GM11168 (cell line): ENCODE measurements around the gene RUNX2.

Experiments
- in situ Hi-C: fragments of 300-500 bp; cut with MboI; formaldehyde crosslinking; loops from one replicate; pipeline ENCODE4 v1.12.0; 2022; ENCODE audit warnings: low sequenced_read_pairs; ENCODE audit not compliant: unreplicated experiment

The RUNX2 gene

DNA sequence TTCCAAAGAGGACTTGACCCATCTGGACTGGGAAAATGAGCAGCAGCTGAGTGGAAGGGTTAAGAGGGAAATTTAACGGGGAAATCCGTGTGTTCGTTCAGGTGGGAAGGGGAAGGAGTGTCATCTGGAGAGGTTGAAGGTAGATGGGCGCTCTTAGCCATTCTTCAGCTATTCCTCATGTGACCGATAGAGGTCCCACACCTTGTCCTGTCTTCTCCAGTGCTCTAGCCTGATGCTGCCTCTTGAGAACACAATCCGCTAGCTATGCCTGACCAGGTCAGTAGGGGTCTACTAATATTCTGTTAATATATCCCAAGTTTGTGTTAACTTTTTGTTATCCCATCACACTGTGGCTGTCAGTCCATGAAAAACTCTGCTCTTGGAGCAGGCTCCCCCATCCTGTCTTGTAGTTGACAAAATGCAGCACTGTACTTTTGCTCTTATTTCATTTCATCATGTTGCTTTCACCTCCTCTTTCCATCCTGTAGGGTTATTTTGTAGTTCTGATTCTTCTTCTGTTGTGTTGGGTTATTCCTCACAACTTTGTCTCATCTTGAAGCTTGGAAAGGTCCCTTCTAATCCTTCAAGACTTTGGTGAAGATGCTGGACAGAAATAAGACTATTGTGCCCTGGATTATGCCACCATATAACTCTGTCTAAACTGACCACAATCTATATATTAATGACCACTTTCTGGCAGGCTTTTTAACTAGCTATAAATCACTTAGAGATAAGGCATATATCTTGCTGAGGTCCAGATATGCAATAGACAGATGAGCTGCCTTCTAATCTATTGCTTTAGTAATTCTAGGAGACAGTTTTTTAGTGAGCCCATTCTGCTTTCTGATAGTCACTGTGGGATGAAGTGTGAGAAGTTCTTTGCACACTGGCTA, 173.0 kb downstream of the RUNX2 start:
- in situ Hi-C loops = no loop called here

DNA sequence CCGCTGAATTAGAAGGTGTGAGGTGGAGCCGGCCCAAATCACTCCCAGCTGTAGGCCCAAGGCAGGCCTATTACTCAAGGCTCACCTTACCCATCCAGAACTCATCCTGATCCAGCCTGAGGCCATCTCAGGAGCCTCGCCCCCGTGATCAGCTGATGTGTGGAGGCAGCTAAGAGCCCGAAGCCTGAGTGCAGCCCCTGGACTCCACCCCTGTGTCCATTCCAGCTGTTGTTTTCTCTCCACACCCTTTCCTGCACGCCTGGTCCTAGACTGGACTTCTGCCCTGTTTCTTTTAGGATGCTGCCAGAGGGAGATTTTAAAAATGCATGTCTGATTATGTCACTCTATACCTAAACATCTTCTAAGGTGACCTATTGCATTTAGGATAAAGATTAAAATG, 174.3 kb downstream of the RUNX2 start:
- in situ Hi-C loops = no loop called here

DNA sequence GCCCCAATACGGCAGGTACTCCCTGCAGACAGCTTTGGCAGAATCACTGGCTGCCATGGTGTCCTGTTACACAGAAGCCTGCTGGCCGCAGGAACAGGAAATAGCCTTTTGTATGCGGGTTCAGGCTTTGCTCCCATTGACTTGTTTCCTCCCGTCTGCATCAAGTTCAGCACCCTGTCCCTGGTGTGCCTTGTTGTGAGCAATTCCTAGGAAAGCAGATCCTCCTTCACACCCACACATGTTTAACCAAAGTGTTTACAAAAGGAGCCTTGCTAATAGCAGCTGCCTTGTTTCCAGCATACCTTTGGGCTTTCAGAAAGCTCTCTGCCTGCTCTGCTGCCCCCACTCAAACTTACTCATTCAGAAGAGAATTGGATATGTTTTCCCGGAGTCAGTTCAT, 176.8 kb downstream of the RUNX2 start:
- in situ Hi-C loops = no loop called here

DNA sequence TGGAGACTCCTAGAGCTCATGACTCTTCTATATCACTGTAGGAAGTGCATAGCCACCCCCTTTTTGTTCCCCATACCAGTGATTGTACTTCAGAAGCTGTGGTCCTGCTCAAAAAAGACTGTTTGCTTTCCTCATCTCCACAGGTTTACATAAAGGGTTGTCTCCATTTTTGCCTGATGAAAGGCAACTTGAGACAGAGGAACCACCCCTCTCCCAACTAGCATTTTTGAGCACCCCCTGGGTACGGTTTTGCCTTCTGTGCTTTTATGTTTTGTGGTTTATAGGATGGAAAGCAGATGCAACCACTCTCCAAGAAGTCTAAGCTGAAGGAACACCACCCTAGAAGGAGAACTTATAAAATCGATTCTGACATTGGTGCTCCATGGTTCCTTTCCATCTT, 177.3 kb downstream of the RUNX2 start:
- in situ Hi-C loops = no loop called here

DNA sequence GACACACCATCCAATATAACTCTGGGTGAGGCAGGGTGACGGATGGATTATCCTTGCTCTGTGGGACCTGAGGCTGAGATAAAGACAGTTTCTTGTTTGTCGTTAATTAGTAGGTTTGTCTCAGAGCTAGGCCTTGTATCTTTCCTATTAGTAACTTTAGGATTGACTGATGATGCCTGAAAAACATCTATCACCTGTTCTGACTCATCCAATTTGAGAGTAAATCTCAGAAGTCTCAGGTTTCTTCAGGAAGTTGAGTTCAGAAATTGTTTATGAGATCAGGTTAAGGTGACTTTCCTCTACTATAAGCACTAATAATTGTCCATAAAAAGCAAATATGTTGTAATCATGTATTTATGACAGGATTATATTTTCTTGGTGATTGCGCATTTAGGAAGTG, 179.1 kb downstream of the RUNX2 start:
- in situ Hi-C loops = no loop called here

DNA sequence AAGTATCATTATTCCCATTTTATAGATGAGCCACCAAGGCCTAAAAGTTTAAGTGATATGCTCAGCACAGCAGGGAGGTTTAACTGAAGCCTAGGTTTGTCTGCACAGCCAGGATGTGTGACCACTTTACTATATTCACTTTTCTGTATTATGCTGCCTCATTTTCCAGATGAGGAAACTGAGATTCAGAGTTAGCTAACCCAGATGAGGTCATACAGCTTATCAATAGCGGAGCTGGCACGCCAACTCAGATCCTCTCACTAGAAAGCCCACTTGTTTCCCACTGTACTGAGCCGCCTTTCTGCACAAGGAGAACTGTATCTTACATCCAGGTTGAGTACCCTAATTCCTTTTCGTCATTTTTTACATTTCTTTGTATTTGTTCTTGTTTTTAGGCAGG, 181.3 kb downstream of the RUNX2 start:
- in situ Hi-C loops = no loop called here

DNA sequence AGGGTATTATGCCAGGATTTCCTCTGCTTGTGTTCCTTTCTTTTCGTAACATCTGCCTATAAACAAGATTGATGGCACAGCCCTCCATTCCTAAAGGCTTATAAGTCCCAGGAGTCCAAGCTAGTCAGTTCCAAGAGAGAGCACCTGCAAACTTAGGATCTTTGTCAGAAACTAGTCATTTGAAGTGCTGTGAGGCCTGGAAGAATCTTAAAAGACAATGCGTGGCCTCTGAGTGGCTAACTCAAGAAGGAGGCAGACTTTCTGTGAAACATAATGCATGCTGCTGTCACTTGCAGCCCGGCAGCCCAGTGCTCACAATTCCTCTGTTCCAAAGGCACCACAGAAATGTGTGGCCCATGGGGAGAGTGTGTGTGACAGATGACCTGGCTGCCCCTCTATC, 184.6 kb downstream of the RUNX2 start:
- in situ Hi-C loops = no loop called here

DNA sequence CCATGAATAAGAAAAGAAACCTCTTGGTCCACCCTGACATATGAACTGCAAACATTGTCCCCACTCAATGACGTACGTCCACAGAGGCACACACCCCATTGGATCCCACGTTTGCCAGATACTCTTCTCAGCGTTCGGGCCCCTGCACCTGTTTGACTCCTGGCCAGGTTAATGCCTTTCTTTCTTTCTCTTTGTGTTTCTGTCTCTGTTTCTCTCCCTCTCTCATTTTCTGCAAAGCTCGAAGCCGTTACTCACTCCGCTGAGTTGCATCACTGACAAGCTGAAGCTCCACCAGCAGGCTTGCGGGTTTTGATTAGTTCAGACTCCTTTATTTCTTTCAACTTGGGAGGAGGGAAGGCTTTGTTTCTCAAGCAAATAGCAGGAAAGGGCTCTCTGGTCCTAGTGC, 185.1 kb downstream of the RUNX2 start:
- in situ Hi-C loops = no loop called here

DNA sequence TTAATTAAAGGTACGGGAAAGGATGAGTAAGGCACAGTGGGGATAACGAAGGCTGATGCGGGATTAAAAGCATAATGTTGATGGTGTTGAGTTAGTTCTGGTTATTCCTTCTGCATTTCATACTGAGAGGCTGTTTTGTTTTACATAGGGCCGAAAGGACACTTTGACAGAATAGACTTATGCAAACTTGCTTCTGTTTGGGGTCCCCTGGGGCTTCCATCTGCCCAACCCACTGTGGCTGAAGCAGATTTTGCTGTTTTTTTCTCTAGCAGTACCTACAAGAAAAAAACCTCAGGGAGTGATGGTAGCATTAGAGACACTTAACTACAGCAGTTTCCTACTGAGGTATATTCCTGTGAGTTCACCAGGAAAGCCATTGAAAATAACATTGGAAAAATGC, 185.7 kb downstream of the RUNX2 start:
- in situ Hi-C loops = no loop called here

DNA sequence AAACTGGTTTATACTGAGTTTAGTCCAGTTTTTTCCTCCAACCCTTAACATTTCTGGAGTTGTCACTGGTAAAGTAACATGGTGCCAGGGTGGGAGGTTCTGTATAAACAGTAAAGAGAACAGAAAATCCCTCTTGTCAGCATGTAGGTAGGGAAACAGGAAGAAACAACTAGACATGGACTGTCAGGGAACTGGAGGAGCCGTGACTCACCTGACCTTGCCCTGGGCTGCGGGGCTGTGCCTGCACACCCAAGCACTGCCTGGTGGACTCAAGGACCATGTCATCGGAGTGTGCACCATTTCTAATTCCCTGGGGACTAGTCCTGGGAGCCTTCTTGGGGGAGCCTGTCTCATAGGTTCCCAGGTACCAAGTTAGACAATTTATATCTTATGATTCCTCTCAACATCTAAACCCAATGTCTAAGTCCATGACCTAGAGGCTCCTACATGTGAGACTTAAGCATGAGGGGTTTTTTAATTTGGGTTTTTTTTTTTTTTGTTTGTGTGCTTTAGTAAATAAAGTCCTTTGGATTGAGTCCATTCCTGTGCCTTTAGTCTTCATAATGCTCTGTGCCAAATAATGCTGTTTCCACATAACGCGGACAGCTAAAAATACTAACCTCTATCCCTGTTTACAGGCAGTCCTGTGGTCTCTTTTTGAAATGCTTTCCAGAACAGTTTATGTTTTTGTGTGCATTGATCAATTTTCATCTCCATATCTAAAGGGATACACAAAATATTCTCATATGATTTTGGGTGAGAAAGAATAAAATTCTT, 186.5 kb downstream of the RUNX2 start:
- in situ Hi-C loops = no loop called here

DNA sequence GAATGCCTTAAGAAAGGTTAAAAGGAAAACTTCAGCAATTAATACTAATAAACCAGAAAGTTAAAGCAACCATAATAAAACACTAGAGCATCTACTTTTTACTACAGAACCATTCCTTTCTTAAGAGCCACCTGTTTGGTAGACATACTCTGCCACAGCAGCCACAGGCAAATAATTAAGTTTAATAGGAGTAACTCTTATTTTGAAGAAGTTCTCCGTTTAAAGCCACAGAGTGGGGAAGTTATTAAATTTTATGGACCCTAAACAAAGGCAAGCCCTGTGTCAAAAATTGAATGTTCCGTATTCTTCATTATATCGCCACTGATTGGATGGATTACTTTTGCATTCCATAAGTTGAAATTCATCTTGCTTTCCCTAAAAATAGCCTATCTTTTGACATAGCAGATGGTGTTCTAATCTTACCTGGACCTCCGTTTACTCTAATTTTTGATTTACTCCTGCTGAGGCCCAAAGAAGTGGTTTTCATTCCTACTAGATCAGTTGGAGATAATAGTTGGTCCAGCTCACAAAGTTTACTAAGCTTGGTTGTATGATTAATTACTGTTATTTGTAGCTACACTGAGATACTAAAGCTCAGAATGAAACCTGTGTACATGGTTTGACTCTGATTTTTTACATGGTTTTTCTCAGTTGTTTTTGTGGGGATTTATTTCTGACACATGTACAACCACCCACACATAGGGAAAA, 190.0 kb downstream of the RUNX2 start:
- in situ Hi-C loops = no loop called here

DNA sequence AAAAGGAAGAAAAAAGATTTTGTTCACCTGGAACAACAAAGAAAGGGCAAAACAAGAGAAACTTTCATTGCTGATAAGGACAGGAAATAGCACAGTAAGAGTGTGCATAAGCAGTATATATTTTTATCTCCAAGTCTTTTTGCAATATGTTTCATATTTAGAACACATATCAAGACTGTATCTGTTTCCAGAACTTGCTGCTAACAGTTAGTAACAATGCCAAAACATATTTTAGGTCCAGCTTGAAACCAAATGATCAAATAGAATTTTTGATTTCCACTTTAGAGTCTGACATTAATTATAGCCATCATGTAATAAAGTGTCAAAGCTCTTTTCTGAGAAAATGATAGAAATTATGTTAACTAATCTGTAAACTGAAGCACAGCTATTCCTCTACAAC, 193.1 kb downstream of the RUNX2 start:
- in situ Hi-C loops = no loop called here

DNA sequence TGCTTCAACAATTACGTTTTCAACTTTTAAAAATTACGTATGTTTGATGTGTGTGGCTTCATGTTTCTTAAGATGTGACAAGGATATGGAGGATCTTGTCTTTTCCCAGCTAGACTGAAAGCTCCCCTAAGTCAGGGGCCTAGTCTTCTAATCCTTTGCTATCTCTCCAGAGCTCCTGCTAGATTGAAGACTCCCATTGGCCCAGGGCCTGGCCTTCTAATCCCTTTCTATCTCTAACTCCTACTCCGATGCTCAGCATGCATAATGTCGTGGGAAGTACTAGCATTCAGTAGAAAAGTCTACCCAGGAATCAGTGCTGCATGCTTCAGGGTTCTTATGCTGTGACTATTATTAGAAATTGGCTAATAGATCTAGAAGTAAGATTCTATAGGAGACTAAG, 194.4 kb downstream of the RUNX2 start:
- in situ Hi-C loops = no loop called here

DNA sequence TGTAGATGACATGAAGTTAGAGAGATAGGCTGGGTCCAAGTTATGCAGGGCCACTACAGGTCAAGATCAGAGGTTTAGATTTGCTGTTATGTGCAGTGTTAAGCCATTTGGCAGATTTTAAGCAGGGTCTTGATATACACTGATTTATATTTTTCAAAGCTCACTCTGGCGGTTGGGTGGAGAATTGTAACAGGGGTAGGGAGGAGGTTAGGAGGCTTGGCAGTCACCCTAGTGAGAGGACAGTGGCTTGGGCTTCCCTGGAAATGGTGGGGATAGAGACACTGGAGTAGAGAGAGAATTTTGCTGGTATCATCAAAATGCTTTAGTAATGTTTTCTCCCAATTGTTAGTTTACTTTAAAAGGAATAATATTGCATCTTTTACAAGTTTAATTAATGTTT, 199.1 kb downstream of the RUNX2 start:
- in situ Hi-C loops = no loop called here

DNA sequence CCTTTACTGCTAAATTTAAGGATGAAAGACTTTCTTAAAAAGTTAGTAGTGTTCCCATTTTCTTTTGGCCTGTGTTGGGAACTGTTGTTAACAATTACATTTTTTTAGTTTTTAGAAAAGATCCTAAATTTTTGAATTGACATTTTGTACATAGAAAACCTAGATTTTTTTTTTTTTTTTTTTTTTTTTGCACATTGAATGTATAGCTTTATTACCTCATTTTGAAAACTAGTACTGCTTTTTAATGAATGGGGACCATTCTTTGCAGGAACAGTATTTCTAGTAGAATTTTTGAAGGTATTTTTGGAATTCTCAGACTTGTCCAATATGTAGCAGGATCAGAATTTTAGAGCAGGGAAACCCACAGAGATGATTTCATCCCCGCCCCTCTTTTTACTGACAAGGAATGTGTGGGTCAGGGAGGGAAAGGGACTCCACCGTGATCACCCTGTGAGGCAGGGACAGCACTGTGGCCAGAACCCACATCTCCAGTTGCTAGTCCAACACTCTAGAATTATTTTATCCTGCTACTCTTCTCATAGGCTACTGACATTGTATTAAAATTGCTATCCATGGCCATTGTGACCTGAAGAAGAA, 204.0 kb downstream of the RUNX2 start:
- in situ Hi-C loops = no loop called here

DNA sequence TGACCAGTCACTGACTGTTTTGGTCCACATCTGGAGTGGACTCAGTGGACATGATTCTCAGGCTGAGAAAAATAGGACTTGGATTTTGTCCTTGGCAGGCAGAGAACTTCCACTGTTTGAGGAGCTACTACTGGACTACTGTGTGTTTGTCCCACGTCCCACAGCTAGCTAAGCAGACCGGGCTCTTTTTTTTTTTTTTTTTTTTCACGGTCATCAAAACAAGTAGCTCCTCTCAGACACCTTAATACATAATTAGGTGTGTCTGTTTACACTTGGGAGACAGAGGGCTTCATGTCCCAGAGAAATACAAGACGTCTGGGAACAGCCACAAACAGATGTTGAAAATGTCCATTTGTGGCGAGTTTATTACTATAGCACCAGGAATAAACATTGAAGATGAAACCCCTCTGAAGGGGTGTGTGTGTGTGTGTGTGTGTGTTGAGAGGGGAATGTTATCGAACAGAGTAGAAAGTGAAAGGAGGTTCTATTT, 204.6 kb downstream of the RUNX2 start:
- in situ Hi-C loops = no loop called here

DNA sequence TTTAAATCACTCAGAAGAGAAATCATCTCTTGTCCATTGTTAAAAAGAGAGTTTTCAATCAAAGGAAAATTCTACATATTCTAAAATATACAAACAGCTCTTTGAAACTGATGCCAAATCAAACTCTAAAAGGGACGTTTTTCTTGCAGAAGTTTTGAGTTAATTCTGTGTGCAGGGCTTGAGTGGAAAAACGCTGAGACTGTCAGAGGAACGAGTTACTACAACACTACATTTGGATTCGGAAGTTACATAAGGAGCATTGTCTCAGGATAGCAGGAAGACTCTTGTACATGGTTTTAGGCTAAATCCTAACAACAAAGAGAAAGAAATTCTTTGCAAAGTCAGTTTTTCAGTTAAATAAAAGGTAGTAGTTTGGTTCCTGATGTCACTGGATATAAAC, 205.3 kb downstream of the RUNX2 start:
- in situ Hi-C loops = no loop called here

DNA sequence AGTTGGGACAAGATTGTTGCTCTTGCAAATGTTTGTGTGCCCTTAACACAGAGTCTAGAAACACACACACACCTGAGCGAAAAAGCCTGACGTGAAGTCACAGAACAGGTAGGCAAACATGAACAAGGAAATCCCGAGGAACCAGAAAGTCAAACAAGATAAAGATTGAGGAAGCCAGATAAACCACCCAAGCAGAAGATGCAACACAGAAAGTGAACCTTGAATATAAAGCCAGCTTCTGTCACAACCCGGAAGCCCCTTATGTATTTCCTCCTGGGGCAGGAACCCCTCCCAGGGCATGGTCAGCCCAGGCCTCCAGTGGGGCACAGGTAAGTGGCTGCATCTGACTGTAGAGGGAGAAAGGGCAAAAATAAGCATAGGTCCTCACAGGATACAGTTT, 207.8 kb downstream of the RUNX2 start:
- in situ Hi-C loops = no loop called here

DNA sequence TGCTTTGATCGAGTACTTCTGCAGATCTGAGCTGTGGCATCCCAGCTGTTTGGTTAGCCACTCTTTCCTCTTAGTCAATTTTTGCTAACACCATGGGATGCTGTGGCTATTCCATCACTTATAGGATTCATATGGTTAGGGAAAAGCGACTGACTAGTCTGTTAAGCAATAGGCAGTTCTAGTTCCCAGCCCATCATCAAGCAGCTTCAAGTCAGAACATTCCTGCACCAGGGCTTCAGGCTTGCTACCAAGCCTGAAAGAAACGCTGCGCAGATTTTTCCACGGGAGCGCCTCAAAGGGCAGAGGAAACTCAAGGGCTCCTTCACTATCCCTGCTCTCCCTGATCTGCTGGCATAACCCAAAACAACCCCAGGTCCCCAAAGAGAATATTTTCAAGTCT, 209.4 kb downstream of the RUNX2 start:
- in situ Hi-C loops = no loop called here
